ENCODE measurements around the gene FBXO17.

The FBXO17 gene

DNA sequence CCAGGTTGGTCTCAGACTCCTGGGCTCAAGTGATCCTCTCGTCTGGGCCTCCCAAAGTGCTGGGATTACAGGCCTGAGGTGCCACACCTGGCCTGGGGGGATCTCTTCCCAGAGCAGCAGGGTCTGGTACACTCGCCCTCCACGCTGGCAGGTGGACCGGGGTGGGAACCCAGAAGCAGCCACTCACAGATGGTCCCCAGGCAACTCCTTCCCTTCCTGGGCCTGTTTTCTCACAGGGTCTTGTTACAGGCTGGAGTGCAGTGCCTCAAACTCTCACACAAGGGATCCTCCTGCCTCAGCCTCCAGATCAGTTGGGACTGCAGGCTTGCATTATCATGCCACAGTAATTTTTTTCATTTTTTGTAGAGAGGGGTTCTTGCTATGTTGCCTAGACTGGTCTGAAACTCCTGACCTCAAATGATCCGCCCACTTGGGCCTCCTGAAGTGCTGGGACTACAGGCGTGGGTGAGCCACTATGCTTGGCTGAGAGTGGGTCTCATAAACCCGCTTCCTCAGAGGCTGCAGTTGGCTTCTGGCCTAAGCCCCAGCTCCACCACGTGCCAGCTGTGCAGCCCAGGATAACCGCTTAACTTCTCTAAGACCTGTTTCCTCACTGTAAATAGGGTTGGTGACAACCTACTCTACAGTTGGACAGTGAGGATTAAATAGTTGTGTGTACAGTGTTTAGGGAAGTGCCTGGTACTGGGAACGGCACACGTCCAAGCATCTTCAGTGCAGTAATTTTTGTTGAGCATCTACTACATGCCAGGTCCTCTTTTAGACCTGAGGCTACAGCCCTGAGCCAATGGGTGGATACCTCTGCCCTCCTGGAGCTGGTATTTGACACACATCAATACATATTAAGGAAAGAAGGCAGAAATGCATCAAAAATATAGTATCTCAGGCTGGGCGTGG, 62.7 kb downstream of the FBXO17 start:
- no peak for DNase-seq

DNA sequence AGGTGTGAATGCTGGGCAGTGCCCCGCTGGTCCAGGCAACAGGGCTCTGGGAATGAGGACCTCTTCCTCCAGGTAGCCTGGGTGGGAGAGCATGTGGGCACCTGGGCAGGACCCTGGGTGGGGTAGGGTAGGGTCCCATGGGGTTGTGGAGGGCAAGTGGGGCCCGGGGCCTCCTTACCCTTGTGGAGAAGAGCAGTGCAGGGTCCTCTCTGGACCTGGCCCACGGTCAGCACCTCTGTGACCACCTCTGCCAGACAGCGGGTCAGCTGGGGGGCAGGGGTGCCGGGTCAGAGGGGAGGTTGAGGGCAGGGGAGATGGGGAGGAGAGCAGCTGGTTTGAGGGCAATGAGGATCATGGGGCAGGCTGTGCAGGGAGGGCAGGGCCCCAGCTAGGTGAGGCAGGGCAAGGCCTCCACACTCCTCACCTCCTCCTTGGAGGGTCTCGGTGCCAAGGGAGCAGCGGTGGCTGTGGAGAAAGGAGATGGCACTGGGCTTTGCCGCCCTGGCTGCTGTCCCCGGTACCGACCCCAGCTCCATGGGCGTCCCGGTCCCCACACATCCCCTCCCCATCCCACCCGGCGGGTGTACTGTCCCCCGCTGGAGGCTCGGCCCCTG, 64.0 kb downstream of the FBXO17 start:
- no peak for DNase-seq

DNA sequence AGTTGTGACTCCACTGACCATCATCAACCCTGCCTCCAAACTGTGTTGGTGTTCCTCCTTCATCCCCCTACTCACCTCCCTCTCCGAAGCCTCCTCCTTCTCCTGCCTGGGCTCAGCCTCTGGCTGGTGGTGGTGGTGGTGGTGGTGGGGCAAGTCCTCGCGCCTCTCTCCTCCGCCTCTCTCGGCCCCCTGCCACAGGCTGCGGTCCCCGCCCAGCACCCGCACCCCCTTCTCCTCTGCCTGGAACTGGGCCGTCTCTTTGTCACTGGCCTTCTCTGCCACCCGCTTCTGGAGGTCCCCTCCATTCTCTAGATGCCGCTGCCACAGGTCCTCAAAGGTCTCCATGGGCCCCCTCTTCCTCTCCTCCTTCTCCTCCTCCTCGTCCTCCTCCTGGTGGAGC, 65.1 kb downstream of the FBXO17 start:
- DNase-seq: no peak

DNA sequence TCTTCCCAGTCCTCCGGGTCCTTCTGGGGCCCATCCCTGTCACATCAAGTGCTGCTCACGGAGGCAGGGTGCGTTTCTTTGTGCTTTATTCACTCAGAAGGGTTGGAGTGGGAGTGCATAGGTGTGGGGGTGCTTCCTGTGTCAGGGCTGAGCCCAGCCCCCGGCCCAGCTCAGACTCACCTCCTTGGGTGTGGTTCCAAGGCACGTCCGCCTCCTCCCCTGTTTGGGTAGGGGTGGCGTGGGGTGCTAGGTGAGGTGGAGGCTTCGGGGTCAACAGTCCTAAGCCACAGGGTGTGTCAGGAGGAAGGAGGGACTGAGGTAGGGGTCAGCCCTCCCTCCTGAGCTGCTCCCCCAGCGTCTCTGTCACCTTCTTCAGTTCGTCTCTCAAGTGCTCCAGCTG, 66.6 kb downstream of the FBXO17 start:
- no peak for DNase-seq

DNA sequence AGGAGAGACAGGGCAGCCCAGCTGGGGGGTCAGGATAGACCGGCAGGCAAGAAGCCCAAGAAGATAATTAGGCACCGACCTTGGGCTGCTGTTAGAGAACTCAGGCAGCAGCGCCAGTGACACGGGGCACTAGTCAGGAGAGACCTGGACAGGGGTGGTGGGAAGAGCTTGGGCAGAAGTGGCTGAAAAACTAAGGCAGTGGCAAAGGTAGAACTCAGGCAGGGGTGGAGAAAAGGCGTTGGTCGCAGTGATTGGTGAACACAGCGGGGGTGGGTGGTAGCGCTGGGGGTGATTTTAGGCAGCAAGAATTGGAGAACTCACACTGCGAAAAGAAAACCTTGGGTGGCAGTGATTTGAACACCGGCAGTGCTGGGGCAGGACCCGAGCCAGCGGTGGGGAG, 67.9 kb downstream of the FBXO17 start:
- no peak for DNase-seq

DNA sequence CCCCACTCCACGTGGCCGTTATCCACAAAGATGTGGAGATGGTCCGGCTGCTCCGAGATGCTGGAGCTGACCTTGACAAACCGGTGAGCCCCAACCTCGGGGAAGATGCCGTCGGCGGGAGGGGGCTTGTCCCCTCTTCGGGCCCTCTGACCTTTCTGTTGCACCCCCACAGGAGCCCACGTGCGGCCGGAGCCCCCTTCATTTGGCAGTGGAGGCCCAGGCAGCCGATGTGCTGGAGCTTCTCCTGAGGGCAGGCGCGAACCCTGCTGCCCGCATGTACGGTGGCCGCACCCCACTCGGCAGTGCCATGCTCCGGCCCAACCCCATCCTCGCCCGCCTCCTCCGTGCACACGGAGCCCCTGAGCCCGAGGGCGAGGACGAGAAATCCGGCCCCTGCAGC, 68.3 kb downstream of the FBXO17 start:
- DNase-seq: no peak

DNA sequence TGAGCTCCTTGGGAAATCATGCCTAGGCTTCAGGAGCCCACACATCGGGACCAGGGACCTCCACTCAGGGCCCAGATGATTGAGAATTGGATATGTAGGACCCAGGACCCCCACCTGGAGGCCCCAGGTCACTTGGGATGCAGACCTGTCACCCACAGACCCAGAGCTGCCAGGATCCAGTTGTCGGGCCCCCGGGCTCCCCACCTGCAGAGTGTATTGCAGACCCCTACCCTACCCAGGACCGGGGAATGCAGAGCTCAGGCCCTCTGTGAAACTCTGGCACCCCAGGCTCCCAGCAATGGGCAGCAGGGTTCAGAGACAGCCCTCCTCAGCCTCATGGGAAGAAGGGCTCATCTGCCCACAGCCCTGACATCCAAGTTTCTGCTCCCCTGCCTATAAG, 69.9 kb downstream of the FBXO17 start:
- DNase-seq: no peak

DNA sequence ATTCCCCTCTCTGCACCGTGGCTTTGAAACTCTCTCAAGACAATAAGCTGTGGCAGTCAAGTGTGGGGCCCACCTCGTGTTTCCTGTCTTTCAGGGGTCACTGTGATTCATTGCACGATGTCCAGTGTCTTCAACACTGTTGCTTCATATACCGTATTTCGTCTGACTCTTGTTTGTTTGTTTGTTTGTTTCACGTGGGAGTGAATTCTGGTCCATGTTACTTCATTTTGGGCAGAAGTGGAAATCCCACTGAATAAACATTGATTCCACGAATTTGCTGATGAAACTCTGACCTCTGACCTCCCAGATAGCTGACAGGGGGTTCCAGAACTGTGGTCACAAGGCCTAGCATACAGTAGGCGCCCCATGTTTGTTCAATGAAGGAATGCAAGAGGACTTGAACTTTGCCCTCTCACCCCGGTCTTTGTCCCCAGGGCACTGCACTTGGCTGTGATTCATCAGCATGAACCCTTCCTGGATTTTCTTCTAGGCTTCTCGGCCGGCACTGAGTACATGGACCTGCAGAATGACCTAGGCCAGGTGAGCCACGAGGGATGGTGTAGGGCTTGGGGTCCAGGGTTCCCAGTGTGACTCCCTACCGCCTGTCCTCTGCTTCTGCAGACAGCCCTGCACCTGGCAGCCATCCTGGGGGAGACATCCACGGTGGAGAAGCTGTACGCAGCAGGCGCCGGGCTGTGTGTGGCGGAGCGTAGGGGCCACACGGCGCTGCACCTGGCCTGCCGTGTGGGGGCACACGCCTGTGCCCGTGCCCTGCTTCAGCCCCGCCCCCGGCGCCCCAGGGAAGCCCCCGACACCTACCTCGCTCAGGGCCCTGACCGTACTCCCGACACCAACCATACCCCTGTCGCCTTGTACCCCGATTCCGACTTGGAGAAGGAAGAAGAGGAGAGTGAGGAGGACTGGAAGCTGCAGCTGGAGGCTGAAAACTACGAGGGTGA, 70.7 kb downstream of the FBXO17 start:
- no peak for DNase-seq

DNA sequence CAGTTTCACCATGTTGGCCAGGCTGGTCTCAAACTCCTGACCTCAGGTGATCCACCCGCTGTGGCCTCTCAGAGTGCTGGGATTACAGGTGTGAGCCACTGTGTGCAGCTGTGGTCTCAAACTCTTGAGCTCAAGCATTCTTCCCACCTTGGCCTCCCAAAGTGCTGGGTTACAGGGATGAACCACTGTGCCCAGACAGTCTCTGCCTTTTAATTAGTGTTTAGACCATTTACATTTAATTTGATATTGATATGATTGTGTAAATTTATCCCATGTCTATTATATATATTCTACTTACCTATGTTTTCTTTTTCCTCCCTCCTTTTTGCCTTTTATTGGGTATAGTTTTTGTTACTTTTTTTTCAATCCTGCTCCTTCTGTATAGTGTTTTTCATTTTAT, 73.9 kb downstream of the FBXO17 start:
- DNase-seq: no peak

DNA sequence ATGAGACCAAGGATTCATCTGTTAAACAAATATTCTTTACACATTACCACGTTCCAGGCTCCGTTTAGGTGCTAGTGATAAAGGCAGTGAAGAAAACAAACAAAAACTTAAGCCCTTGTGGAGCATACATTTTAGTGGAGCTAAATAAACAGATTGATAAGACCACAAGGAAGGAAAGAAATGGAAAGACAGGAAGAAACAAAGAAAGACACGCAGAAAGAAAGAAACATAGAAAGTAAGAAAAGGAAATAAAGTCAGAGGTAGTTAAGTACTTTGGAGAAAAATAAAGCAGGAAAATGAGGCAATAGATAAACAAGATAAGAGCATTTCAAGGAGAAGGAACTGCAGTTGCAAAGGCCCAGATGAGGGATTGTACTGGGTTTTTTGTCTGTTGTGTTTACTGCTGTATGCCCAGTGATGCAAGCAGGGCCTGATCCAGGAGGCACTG, 74.8 kb downstream of the FBXO17 start:
- no peak for DNase-seq

DNA sequence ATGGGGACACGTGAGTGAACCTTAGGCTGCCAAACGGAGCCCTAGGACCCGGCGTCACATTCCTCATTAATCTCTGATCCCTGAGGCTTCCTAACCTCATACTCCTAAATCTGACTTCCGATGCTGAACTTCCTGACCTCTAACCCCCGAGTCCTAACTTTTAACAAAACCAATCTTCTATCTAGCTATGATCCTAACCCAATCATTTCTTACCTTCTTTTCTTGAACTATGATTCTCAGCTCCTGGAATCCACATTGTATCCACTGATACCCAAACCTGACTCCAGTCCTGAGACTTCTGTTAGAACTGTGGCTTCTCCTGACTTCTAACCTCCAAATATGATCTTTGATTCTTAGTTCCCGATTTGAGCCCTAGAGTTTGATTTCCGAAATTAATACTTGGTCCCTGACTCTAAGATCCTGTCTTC, 75.3 kb downstream of the FBXO17 start:
- DNase-seq: no peak

DNA sequence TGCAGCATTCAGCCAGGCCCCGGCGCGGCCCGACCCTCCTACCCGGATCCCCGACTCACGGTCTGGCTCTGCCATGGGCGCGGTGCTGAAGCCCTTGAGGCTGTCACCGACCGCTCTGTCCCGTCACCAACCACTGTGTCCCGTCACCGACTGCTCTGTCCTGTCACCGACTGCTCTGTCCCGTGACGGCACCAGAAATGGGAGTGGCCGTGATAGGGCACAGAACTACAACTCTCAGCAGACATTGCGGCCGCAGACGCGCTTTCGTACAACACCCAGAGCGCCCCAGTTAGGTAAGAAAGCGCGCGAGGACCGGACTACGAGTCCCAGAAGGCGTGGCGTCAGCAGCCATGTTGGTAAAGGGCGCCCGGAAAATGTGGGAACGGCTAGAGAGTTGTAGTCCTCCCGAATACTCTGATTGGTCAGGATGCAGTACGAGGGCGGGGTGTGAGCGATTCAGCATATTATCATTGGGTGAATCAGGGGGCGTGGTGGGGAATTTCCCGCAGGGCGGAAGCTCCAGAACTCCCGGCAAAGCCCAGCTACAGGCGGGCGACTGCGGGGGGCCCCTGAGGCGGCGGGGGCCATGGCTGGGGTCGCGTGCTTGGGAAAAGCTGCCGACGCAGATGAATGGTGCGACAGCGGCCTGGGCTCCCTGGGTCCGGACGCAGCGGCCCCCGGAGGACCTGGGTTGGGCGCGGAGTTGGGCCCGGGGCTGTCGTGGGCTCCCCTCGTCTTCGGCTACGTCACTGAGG, 75.9 kb downstream of the FBXO17 start, which contains the start of the genes NFKBIB and SIRT2:
NFKBIB (plus strand) TSS at position 523 of the 755 bp plus-strand sequence; CDS start at position 587, 64 bp downstream.
SIRT2 (minus strand) TSS at position 172 of the 755 bp plus-strand sequence; CDS start at position 75, 97 bp downstream.
- peak; percentile 98 for DNase-seq

DNA sequence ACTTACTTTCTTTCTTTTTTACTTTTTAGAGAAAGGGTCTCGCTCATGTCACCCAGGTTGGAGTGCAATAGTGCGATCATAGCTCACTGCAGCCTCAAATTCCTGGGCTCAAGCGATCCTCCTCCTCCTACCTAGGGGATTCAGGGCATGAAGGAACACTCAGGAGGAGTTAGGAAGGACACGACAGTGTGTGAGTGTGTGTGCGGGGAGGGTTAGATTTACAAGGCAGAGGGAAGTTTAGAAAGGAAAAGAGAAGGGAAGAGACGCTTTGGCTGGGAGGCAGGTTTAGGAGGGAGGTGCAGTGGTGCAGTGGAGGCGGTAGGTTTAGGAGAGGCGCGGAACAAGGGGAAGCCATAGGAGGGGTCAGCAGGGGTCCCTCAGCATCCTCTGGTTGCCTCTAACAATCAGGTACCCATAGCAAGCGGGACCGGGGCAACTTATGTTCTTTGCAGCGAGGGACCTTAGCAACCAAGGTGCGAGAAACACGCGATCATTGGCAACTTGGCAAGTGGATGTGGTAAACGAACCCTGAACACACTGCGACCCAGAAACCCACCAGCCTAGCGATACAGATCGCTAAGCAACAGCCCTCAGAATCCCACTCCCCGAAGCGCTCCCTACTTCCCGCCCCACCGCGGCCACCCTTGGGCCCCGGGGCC, 76.6 kb downstream of the FBXO17 start:
- no peak for DNase-seq

DNA sequence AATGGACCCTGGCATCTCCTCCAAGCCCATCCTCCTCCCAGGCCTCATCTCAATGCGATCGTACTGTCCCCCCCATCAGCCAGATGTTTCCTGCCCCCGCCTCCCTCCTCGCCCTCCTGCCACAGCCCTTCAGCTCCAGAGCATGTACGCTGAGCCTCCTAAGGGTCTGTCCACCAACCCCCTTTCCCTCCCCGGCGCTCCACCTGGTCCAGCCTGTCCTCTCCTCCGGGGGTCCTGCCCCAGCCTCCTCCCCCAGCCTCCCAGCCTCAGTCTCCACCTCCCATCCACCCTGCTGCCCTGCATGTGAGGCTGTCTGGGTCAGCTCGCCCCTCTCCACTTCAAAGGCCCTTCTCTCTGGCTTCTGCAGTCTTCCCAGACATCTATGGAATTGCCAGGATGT, 80.6 kb downstream of the FBXO17 start:
- no peak for DNase-seq

DNA sequence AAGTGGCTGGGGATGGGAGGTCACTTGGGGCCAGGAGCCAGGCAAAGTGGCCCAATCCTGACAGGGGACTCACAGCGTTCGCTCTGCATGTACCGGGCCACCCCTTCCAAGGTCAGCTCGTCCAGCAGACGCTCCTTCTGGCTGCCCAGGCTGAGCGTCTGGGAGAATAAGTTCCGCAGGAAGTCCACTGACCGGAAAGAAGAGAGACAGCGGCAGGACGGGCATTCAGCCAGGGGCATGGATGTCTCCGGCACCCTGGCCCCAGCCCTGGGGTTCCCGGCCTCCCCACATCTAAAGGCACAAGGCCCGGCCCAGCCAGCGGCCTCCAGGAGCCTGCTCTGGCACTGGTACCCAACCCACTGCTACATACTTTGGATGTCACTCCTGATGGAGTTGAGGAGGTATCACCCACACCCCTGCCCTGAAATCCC, 82.2 kb downstream of the FBXO17 start:
- no peak for DNase-seq

DNA sequence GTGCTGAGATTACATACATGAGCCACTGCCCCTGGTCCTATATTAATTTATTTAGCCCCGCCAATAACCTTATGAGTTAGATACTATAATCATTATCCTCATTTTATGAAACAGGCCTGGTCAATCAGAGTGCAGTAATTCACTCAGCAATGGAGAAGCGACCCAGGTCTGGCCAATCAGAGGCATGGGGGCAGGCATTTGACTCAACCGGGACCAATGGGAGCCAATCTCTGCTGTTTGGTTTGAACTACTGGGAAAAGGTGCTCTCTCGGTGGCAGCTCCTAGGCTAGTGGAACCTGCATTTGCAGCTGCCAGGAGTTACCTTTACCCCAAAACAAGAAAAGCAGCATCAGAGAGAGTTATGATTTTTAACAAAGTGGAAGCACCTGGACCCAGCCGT, 82.7 kb downstream of the FBXO17 start:
- no peak for DNase-seq

DNA sequence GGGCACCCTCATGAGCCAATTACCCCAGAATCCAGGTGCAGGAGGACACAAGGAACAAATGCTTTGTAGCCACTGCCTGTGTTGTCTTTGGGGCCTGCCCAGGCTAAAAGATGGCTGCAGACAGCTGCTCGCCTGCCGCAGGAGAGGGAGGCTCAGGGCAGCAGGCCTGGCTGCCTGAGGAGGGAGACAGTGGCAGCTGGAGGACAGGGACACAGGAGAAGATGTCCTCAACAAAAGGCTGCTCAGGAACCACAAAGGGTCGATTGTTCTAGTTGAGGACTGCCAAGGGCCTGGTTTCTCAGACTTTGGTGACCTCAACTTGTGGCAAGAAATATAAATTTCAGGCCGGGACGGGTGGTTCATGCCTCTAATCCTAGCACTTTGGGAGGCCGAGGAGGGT, 83.8 kb downstream of the FBXO17 start:
- DNase-seq: no peak
